ENCODE measurements around the gene UBAP1.
"Not testable (repeated sequence)": the region's sequence is repeated elsewhere in the genome, so short reads cannot be mapped to it uniquely, and the experiment has no call there.

The UBAP1 gene

DNA sequence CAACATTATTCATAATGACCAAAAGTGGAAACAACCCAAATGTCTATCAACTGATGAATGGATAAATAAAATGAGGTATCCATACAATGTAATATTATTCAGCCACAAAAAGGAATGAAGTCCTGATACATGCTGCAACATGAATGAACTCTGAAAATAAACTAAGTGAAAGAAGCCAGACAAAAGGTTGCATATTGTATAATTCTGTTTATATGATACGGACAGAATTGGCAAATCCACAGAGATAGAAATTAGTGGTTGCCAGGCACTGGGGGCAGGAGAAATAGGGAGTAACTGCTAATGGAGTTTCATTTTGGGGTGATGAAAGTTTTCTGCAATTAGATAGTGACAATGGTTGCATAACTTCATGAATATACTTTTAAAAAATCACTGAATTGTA lies 103.3 kb downstream of the UBAP1 start:
- no peak for DNase-seq (ENCODE audit: low read depth)
- TF ChIP-seq CTCF (IDR thresholded peaks at IDR 0.05; ENCODE audit: insufficient read depth, low read depth, low read length, missing control alignments), result no peak
- H3K4me3 ChIP-seq (ENCODE audit: low read depth, low read length), result no peak overlapping the region

GRCh38 chr9:34289159-34289558 lies 110.3 kb downstream of the UBAP1 start:
- TF ChIP-seq CTCF (IDR thresholded peaks at IDR 0.05; ENCODE audit: insufficient read depth, low read depth, low read length, missing control alignments), result no peak
- no peak for DNase-seq (ENCODE audit: low read depth)
- H3K4me3 ChIP-seq (ENCODE audit: low read depth, low read length), result no peak overlapping the region

- no peak overlapping the region for H3K4me3 ChIP-seq (ENCODE audit: low read depth, low read length)
- no peak for TF ChIP-seq CTCF (IDR thresholded peaks at IDR 0.05; ENCODE audit: insufficient read depth, low read depth, low read length, missing control alignments)
- DNase-seq (ENCODE audit: low read depth), result no peak
These were observed 112.2 kb downstream of the UBAP1 start for GRCh38 chr9:34291023-34291422.

DNA sequence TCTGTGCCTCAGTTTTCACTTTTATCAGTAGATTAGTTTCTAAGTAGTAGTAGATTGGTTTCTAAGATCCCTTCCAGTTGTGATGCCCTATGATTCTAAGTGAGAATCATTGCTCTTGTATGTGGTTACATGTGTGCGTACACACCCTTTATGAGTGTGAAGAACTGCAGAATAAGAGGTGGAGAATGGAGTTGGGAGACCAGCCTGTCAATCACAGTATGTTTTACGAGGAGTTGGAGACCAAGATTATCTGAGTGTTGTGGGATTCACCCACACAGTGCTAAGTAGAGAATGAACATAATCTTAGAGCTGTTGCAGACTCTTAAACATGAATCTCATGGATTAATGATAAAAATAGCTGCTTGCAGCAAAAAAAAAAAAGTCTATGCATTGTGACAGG lies 112.6 kb downstream of the UBAP1 start:
- DNase-seq (ENCODE audit: low read depth), result no peak
- H3K4me3 ChIP-seq (ENCODE audit: low read depth, low read length), result no peak overlapping the region
- TF ChIP-seq CTCF (IDR thresholded peaks at IDR 0.05; ENCODE audit: insufficient read depth, low read depth, low read length, missing control alignments), result no peak

GRCh38 chr9:34292552-34292951 lies 113.7 kb downstream of the UBAP1 start:
- no peak for TF ChIP-seq CTCF (IDR thresholded peaks at IDR 0.05; ENCODE audit: insufficient read depth, low read depth, low read length, missing control alignments)
- H3K4me3 ChIP-seq (ENCODE audit: low read depth, low read length), result no peak overlapping the region
- DNase-seq (ENCODE audit: low read depth), result no peak

- DNase-seq (ENCODE audit: low read depth); H3K4me3 ChIP-seq (ENCODE audit: low read depth, low read length): not testable (repeated sequence)
These were observed 122.2 kb downstream of the UBAP1 start for GRCh38 chr9:34301064-34301463.
